HepG2 (cell line): Measurements from ENCODE around the gene GTF2H2C. TPM values are rescaled to one million over a fixed set of nuclear protein-coding genes. Genes with fewer than 3 reads are reported as not detected.
"Not testable (repeated sequence)": the region's sequence is repeated elsewhere in the genome, so short reads cannot be mapped to it uniquely, and the experiment has no call there.

ENCODE experiments used
- ATAC-seq: fragments of 200-7000 bp; cut with Tn5 transposase; 3 replicates; pipeline ENCODE4 v1.9.1; 2020; ENCODE audit warnings: mild to moderate bottlenecking, moderate library complexity
- BruUV-seq: library from RNA; stranded (reverse); fragments of 400-500 nt; replicated peaks from 2 replicates; lab custom pipeline; 2021; lab: Mats Ljungman, UMichigan
- CTCF ChIA-PET: fragments of 300-600 bp; formaldehyde crosslinking; extraction: SDS; loops from one replicate; lab custom pipeline; 2021; ENCODE audit warnings: low total read pairs, inconsistent platforms, low intra/inter-chr PET ratio; lab: Yijun Ruan, JAX
- POLR2A ChIA-PET: fragments of 350-600 bp; sonication (Branson Sonifier 250); formaldehyde crosslinking; loops from one replicate; lab custom pipeline; 2020; ENCODE audit warnings: antibody characterized with exemption, inconsistent platforms; lab: Yijun Ruan, JAX
- DNase-seq: peaks from one replicate; pipeline ENCODE4 v3.0.0-alpha.2; 2015; ENCODE audit warnings: low spot score
- FAIRE-seq: peaks from 3 replicates; lab custom pipeline; 2011; peaks lifted over from hg19 to GRCh38; lab: Jason Lieb, UNC
- H2AFZ ChIP-seq: one replicate; pipeline ENCODE4 v1.6.1; 2011; ENCODE audit warnings: low read length, inconsistent platforms
- H3K27ac ChIP-seq: fragments of 300-600 bp; 3 replicates; pipeline ENCODE4 v1.8.0; 2011; ENCODE audit warnings: mixed run types, mild to moderate bottlenecking, mixed read lengths, low read length, inconsistent platforms; ENCODE audit not compliant: insufficient read depth; ENCODE audit errors: extremely low read length
- H3K27me3 ChIP-seq, 2 experiments: fragments of 200-600 bp in 1 of 2; 2 replicates in 1 of 2; 3 replicates in 1 of 2; pipeline versions ENCODE4 v1.6.0 to v1.8.0; 2011; ENCODE audit warnings: low read length in 2 of 2, mild to moderate bottlenecking in 2 of 2, moderate library complexity in 2 of 2, inconsistent platforms in 1 of 2; ENCODE audit not compliant: insufficient read depth in 2 of 2, control insufficient read depth in 1 of 2
- H3K36me3 ChIP-seq, 2 experiments: fragments of 200-600 bp in 1 of 2; replicated peaks in 1 of 2; 2 replicates in 1 of 2; 3 replicates in 1 of 2; pipeline versions ENCODE4 v1.5.1 to v1.8.0; 2011; ENCODE audit warnings: low read length in 2 of 2, inconsistent platforms in 1 of 2; ENCODE audit not compliant: insufficient read depth in 2 of 2, control insufficient read depth in 1 of 2
- H3K4me1 ChIP-seq: 2 replicates; pipeline ENCODE4 v1.5.1; 2012; ENCODE audit warnings: low read length, inconsistent platforms; ENCODE audit not compliant: insufficient read depth
- H3K4me2 ChIP-seq: 2 replicates; pipeline ENCODE4 v1.6.0; 2011; ENCODE audit warnings: low read depth, low read length, inconsistent platforms
- H3K4me3 ChIP-seq, 3 experiments: fragments of 200-600 bp in 1 of 3; sonication (generic), shearing (Covaris generic) in 1 of 3; replicated peaks in 1 of 3; 2 replicates each; pipeline ENCODE4 v1.5.1; 2011 to 2016; ENCODE audit warnings: low read length in 3 of 3, inconsistent platforms in 2 of 3, low read depth in 2 of 3, mild to moderate bottlenecking in 2 of 3, control low read depth in 1 of 3, mixed read lengths in 1 of 3; ENCODE audit not compliant: insufficient read depth in 1 of 3
- H3K79me2 ChIP-seq: one replicate; pipeline ENCODE4 v1.6.1; 2011; ENCODE audit warnings: low read length, inconsistent platforms; ENCODE audit not compliant: insufficient read depth
- H3K9ac ChIP-seq: 2 replicates; pipeline ENCODE4 v1.6.0; 2011; ENCODE audit warnings: mild to moderate bottlenecking, low read depth, low read length, inconsistent platforms; ENCODE audit not compliant: insufficient read depth
- H3K9me3 ChIP-seq: 2 replicates; pipeline ENCODE4 v1.5.1; 2012; ENCODE audit warnings: mild to moderate bottlenecking, low read length
- H4K20me1 ChIP-seq: 2 replicates; pipeline ENCODE4 v1.6.0; 2011; ENCODE audit warnings: inconsistent platforms, mild to moderate bottlenecking, low read length, moderate library complexity; ENCODE audit not compliant: insufficient read depth
- FOSL2 ChIP-seq: sonication (generic); formaldehyde crosslinking; IDR thresholded peaks from 2 replicates; pipeline ENCODE4 v1.4.0; 2020; ENCODE audit warnings: missing genetic modification reagents
- ZFY ChIP-seq: sonication (generic); formaldehyde crosslinking; IDR thresholded peaks from 2 replicates; pipeline ENCODE4 v1.4.0; 2020; ENCODE audit warnings: missing genetic modification reagents
- ZNF460 ChIP-seq: sonication (generic); formaldehyde crosslinking; IDR thresholded peaks from 2 replicates; pipeline ENCODE4 v1.5.1; 2020; ENCODE audit warnings: missing genetic modification reagents, mild to moderate bottlenecking, borderline replicate concordance
- WGBS: methylation state at CpG from one replicate; pipeline ENCODE4 v1.1.6; 2017; ENCODE audit warnings: low lambda C conversion rate; 5-methylcytosine and 5-hydroxymethylcytosine counted together
- in situ Hi-C: cut with HindIII; loops from 2 replicates; pipeline ENCODE4 v1.10.0; 2017; ENCODE audit warnings: low pct_unique_long_range_greater_than_20kb; ENCODE audit not compliant: extremely low pct_ligation_motif_present
- intact Hi-C: fragments of 100-400 bp; cut with micrococcal nuclease; formaldehyde crosslinking; loops from one replicate; pipeline ENCODE4 v1.10.0; 2022; ENCODE audit not compliant: unreplicated experiment
- polyA plus RNA-seq, 8 experiments: library from polyadenylated mRNA; depleted of rRNA in 3 of 8; stranded (reverse) in 7 of 8; unstranded in 1 of 8; fragments of >200 nt; fragmentation: Illumina TruSeq in 4 of 8; extraction: Trizol in 4 of 8; gene quantifications; 2 replicates each; pipeline versions ENCODE4 v1.2.1 to v1.2.3, GENCODE V29; 2011 to 2016; ENCODE audit warnings: low read depth in 4 of 8, missing spikeins in 1 of 8, mixed read lengths in 1 of 8; ENCODE audit not compliant: insufficient read depth in 1 of 8
- total RNA-seq, 5 experiments: library from RNA; depleted of rRNA; stranded (reverse); fragments of >200 nt; fragmentation: Illumina TruSeq; extraction: Trizol; gene quantifications; 2 replicates each; pipeline ENCODE4 v1.2.3, GENCODE V29; 2016; ENCODE audit warnings: low read depth in 1 of 5
- TF ChIP-seq, protein P1 (sequence below): sonication (generic); formaldehyde crosslinking; IDR thresholded peaks from 2 replicates; pipeline ENCODE4 v1.5.0; 2020; ENCODE audit warnings: mild to moderate bottlenecking, missing genetic modification reagents

Gene GTF2H2C
- total and polyA plus RNA-seq, 2 of the 13 experiments (the other 11 are each of a cell fraction or from before 2014, with no cell fraction given) = 29.7 to 62.9 TPM

DNA sequence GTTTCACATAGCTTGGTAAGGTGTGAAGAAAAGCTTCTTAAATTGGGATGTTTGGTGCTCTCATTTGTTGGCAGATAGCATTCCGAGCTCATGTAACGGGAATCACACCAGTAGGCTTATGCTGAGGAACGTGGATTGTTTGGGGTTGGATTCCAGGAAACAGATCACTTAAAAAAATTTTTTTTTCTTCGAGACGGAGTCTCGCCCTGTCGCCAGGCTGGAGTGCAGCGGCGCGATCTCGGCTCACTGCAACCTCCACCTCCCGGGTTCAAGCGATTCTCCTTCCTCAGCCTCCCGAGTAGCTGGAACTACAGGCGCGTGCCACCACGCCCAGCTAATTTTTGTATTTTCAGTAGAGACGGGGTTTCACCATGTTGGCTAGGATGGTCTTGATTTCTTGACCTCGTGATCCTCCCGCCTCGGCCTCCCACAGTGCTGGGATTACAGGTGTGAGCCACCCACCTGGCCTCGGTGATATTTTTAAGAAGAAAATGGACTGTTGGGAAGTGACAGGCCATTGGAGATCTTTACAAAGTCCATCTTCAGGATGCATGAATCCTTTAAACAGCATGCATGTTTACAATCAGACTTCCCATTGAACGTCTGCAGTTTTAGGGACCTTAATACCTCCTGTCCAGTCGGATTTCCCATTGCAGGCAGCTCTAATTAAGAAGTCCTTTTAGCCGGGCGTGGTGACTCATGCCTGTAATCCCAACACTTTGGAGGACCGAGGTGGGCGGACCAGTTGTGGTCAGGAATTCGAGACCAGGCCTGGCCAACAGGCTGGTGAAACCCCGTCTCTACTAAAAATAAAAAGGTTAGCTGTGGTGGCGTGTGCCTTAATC lies 818 bp downstream of the GTF2H2C start:
- TF ChIP-seq FOSL2 (CRISPR knock-in tag) (peak; percentile 39), ZNF460 (CRISPR knock-in tag) (peak; percentile 53; the same call in 1 of the 2 replicates), ZFY (CRISPR knock-in tag) (0 out of 2 replicates have a peak, but pooled peaks have one; percentile 4)
- TF ChIP-seq, protein P1, sequence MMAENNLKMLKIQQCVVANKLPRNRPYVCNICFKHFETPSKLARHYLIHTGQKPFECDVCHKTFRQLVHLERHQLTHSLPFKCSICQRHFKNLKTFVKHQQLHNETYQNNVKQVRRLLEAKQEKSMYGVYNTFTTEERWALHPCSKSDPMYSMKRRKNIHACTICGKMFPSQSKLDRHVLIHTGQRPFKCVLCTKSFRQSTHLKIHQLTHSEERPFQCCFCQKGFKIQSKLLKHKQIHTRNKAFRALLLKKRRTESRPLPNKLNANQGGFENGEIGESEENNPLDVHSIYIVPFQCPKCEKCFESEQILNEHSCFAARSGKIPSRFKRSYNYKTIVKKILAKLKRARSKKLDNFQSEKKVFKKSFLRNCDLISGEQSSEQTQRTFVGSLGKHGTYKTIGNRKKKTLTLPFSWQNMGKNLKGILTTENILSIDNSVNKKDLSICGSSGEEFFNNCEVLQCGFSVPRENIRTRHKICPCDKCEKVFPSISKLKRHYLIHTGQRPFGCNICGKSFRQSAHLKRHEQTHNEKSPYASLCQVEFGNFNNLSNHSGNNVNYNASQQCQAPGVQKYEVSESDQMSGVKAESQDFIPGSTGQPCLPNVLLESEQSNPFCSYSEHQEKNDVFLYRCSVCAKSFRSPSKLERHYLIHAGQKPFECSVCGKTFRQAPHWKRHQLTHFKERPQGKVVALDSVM (CRISPR knock-in tag) = peak; percentile 55; the same call in 1 of the 2 replicates
- H3K27ac ChIP-seq, H3K36me3 ChIP-seq, FAIRE-seq, H2AFZ ChIP-seq, H3K4me1 ChIP-seq, H4K20me1 ChIP-seq, intact Hi-C loops, in situ Hi-C loops, DNase-seq, H3K27me3 ChIP-seq, H3K9me3 ChIP-seq, H3K79me2 ChIP-seq, CTCF ChIA-PET: not testable (repeated sequence)
- POLR2A ChIA-PET = interaction anchor here (0.7 to 1.4 kb wide), 2 partner anchors 43 to 191 kb away, joined by 3 to 4 read pairs; partner anchors contain the start of gene RAD17
- Histone ChIP-seq H3K4me2 (peak overlapping the region; percentile 51; the same call in 1 of the 2 replicates), H3K4me3 (peak overlapping the region; percentile 52 to 57 (median 54); a peak in 5 of 6 replicates), H3K9ac (peak overlapping the region; percentile 59; the same call in 1 of the 2 replicates)
- ATAC-seq = peak; percentile 18
- BruUV-seq = TSS peak; percentile 91
- 1% methylated on average over 18 of the region's 31 CpGs for WGBS

- H3K79me2 ChIP-seq, H3K9ac ChIP-seq, H3K4me2 ChIP-seq, BruUV-seq, POLR2A ChIA-PET, H3K36me3 ChIP-seq, intact Hi-C loops, H3K27me3 ChIP-seq, DNase-seq, in situ Hi-C loops, H2AFZ ChIP-seq, FAIRE-seq, CTCF ChIA-PET, ATAC-seq, H3K27ac ChIP-seq, H3K4me1 ChIP-seq, H3K9me3 ChIP-seq, H3K4me3 ChIP-seq, H4K20me1 ChIP-seq: not testable (repeated sequence)
- WGBS = 89% methylated on average over 2 of the region's 2 CpGs
Observed at GRCh38 chr5:69566172-69566571, 6.2 kb downstream of the GTF2H2C start.

DNA sequence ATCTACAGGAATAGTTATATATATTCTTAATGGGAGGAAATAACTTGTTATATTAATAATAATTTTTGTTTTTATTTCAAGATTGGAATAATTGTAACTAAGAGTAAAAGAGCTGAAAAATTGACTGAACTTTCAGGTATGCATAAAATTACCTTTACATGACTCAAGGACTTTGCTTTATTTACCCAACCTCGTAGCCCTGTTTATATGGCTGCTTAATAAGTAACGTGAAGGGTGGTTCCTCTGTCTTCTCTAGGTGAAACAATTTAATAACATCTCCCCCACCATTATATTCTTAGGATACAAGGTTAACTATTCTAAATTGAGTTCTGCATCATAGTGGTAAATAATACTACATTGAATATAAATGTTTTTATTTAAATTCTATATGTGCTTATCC lies 8.1 kb downstream of the GTF2H2C start:
- H3K9ac ChIP-seq, H3K27me3 ChIP-seq, FAIRE-seq, H3K79me2 ChIP-seq, BruUV-seq, CTCF ChIA-PET, H2AFZ ChIP-seq, H3K4me2 ChIP-seq, H3K4me1 ChIP-seq, H3K9me3 ChIP-seq, H3K36me3 ChIP-seq, in situ Hi-C loops, intact Hi-C loops, DNase-seq, H3K27ac ChIP-seq, POLR2A ChIA-PET, H4K20me1 ChIP-seq, H3K4me3 ChIP-seq: not testable (repeated sequence)
- 0% methylated on average over 1 of the region's 2 CpGs for WGBS
- peak; percentile 86 for ATAC-seq
